Right lobe of liver (tissue), 4 donors: ENCODE measurements around the gene CCSER1.

Experiments used
- POLR2A ChIP-seq: fragments of 450-650 bp; IDR thresholded peaks from one replicate; pipeline ENCODE4 v1.6.1; 2017; ENCODE audit warnings: antibody characterized with exemption, mild to moderate bottlenecking
- TF ChIP-seq, protein P1 (sequence below), 4 donors: fragments of 200-600 bp in 3 of 4; fragments of 450-650 bp in 1 of 4; IDR thresholded peaks; one replicate each; pipeline versions ENCODE4 v1.5.1 to v1.8.0; 2016 to 2022; ENCODE audit warnings: antibody characterized with exemption in 4 of 4, mild to moderate bottlenecking in 2 of 4
- donor health status: DM: no; HTN: no; CAD: no.
- donor health status: DM: no; HTN: no; CAD: no.
- donor health status: DM: no; HTN: yes; CAD: no.

DNA sequence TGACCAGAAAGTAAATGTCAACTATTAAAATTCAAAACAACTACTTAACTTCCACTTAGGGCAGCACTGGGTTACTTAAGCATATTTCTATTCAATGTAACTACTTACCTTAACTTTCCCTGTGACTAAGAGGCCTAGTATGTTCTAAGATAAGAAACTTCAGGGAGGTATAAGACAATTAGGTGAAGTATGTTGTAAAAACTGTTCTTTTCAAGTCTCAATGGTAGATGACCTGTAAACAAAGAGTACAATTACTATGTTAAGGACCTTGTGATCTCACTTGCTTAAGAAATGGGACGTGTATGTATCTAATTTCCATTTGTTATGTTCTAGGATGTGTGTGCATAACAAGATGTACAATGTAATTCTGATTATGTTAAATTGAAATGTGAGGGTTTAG lies 960.5 kb downstream of the CCSER1 start:
- TF ChIP-seq, protein P1, sequence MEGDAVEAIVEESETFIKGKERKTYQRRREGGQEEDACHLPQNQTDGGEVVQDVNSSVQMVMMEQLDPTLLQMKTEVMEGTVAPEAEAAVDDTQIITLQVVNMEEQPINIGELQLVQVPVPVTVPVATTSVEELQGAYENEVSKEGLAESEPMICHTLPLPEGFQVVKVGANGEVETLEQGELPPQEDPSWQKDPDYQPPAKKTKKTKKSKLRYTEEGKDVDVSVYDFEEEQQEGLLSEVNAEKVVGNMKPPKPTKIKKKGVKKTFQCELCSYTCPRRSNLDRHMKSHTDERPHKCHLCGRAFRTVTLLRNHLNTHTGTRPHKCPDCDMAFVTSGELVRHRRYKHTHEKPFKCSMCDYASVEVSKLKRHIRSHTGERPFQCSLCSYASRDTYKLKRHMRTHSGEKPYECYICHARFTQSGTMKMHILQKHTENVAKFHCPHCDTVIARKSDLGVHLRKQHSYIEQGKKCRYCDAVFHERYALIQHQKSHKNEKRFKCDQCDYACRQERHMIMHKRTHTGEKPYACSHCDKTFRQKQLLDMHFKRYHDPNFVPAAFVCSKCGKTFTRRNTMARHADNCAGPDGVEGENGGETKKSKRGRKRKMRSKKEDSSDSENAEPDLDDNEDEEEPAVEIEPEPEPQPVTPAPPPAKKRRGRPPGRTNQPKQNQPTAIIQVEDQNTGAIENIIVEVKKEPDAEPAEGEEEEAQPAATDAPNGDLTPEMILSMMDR (IDR thresholded peaks at IDR 0.05): no peak
- no peak for TF ChIP-seq POLR2A
